Gastroesophageal sphincter (tissue), 4 donors: ENCODE results near the gene NKX1-2. TPM values are rescaled to one million over a fixed set of nuclear protein-coding genes. Genes with fewer than 3 reads are reported as not detected.
"Not testable (repeated sequence)": the region's sequence is repeated elsewhere in the genome, so short reads cannot be mapped to it uniquely, and the experiment has no call there.

Source experiments
- ATAC-seq: fragments of 150-250 bp; one replicate; pipeline ENCODE4 v1.9.1; 2016; ENCODE audit warnings: mild to moderate bottlenecking, moderate library complexity
- H3K27ac ChIP-seq, 4 donors: fragments of 200-600 bp; sonication (generic) in 3 of 4; 1 replicate in 3 of 4; 2 replicates in 1 of 4; pipeline ENCODE4 v1.5.1; 2016 to 2019
- H3K27me3 ChIP-seq: fragments of 200-600 bp; sonication (generic); one replicate; pipeline ENCODE4 v1.5.1; 2019
- H3K36me3 ChIP-seq, 2 donors: fragments of 200-600 bp; sonication (generic); one replicate each; pipeline ENCODE4 v1.5.1; 2019; ENCODE audit warnings: control low read depth in 1 of 2
- H3K4me1 ChIP-seq, 3 donors: fragments of 200-600 bp; sonication (generic); 1 replicate in 2 of 3; 2 replicates in 1 of 3; pipeline ENCODE4 v1.5.1; 2016 to 2019; ENCODE audit warnings: control low read depth in 2 of 3
- H3K4me3 ChIP-seq, 2 donors: fragments of 200-600 bp; sonication (generic); one replicate each; pipeline ENCODE4 v1.5.1; 2019; ENCODE audit warnings: mild to moderate bottlenecking in 1 of 2, moderate library complexity in 1 of 2
- H3K9me3 ChIP-seq, 3 donors: fragments of 200-600 bp; sonication (generic); one replicate each; pipeline ENCODE4 v1.5.1; 2017 to 2019; ENCODE audit warnings: control low read depth in 2 of 3
- EP300 ChIP-seq: sonication (generic); formaldehyde crosslinking; IDR thresholded peaks from one replicate; pipeline ENCODE4 v1.6.1; 2017; ENCODE audit warnings: antibody characterized with exemption, mild to moderate bottlenecking
- POLR2A ChIP-seq, 2 donors: fragments of 450-650 bp; IDR thresholded peaks; one replicate each; pipeline ENCODE4 v1.6.1; 2017; ENCODE audit warnings: antibody characterized with exemption in 2 of 2, mild to moderate bottlenecking in 2 of 2, moderate library complexity in 1 of 2
- POLR2AphosphoS5 ChIP-seq: sonication (generic); formaldehyde crosslinking; IDR thresholded peaks from one replicate; pipeline ENCODE4 v1.6.1; 2017; ENCODE audit warnings: antibody characterized with exemption
- WGBS, 2 donors: methylation state at CpG; one replicate each; pipeline ENCODE4 v1.1.5; 2018; ENCODE audit warnings: low coverage in 1 of 2; 5-methylcytosine and 5-hydroxymethylcytosine counted together
- total RNA-seq, 4 donors: library from RNA; depleted of rRNA; stranded (reverse); fragments of >200 nt; gene quantifications; one replicate each; pipeline ENCODE4 v1.1.0, GENCODE V29; 2016
- TF ChIP-seq, protein P1 (sequence below), 4 experiments: fragments of 200-600 bp in 2 of 4; fragments of 450-650 bp in 2 of 4; sonication (generic) in 1 of 4; IDR thresholded peaks; one replicate each; pipeline ENCODE4 v1.5.1; 2017 to 2019; ENCODE audit warnings: antibody characterized with exemption in 4 of 4, mild to moderate bottlenecking in 2 of 4, moderate library complexity in 2 of 4

The NKX1-2 gene
- total RNA-seq, 4 donors from 2014 or later = 0.12 TPM; not detected in 3

- ATAC-seq = no peak
These were observed 13.6 kb downstream of the NKX1-2 start for GRCh38 chr10:124436191-124436638.

DNA sequence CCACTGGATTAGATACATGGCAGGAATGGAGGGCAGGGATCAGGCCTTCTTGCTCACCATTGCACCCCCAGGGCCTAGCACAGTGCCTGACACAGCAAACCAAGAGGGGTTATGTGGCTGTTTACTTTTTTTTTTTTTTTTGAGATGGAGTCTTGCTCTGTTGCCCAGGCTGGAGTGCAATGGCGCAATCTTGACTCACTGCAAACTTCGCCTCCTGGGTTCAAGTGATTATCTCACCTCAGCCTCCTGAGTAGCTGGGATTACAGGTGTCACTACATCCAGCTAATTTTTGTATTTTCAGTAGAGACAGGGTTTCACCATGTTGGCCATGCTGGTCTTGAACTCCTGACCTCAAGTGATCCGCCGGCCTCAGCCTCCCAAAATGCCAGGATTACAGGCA lies 14.2 kb downstream of the NKX1-2 start:
- not testable (repeated sequence) for ATAC-seq, H3K4me3 ChIP-seq
- WGBS, 2 donors = 73 to 100% methylated on average over 2 of the region's 4 CpGs

More at GRCh38 chr10:124436191-124436638, 13.6 kb downstream of the NKX1-2 start:
- TF ChIP-seq, protein P1, sequence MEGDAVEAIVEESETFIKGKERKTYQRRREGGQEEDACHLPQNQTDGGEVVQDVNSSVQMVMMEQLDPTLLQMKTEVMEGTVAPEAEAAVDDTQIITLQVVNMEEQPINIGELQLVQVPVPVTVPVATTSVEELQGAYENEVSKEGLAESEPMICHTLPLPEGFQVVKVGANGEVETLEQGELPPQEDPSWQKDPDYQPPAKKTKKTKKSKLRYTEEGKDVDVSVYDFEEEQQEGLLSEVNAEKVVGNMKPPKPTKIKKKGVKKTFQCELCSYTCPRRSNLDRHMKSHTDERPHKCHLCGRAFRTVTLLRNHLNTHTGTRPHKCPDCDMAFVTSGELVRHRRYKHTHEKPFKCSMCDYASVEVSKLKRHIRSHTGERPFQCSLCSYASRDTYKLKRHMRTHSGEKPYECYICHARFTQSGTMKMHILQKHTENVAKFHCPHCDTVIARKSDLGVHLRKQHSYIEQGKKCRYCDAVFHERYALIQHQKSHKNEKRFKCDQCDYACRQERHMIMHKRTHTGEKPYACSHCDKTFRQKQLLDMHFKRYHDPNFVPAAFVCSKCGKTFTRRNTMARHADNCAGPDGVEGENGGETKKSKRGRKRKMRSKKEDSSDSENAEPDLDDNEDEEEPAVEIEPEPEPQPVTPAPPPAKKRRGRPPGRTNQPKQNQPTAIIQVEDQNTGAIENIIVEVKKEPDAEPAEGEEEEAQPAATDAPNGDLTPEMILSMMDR (IDR thresholded peaks at IDR 0.05) = no peak
- no peak for TF ChIP-seq POLR2AphosphoS5
- TF ChIP-seq EP300 = no peak
- no peak for TF ChIP-seq POLR2A (IDR thresholded peaks at IDR 0.05)
- Histone ChIP-seq H3K36me3 (no peaks in the 10 kb centered on the region), H3K4me3 (no peak overlapping the region), H3K4me1 (peaks cover 0 to 9% (median 0%) of the 10 kb centered on the region in 3 donors), H3K9me3 (no peaks in the 10 kb centered on the region), H3K27ac (no peak overlapping the region), H3K27me3 (no peaks in the 10 kb centered on the region)
- 75 to 83% methylated on average over 3 to 8 of the region's 8 CpGs for WGBS, 2 donors

DNA sequence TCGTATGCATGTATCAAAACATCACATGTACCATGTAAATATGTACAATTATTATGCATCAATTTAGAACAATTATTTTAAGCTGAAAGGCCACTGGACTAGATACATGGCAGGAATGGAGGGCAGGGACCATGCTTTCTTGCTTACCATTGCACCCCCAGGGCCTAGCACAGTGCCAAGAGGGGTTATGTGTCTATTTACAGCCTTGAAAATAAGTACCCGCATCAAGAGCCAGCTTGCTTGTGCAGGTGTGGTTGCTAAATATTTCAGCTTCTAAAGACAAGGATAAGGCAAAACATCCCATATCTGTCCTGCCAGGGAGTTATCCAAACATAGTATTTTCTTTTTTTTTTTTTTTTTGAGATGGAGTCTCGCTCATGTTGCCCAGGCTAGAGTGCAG lies 16.4 kb downstream of the NKX1-2 start:
- 75 to 82% methylated on average over 2 to 3 of the region's 3 CpGs for WGBS, 2 donors
- Histone ChIP-seq H3K4me1 (peaks cover 0 to 9% (median 0%) of the 10 kb centered on the region in 3 donors), H3K4me3 (no peak overlapping the region), H3K27me3 (peaks cover 4% of the 10 kb centered on the region), H3K9me3 (no peaks in the 10 kb centered on the region), H3K36me3 (no peaks in the 10 kb centered on the region), H3K27ac (no peak overlapping the region)
- ATAC-seq = no peak
- TF ChIP-seq, protein P1 (IDR thresholded peaks at IDR 0.05) = no peak
- TF ChIP-seq POLR2A (IDR thresholded peaks at IDR 0.05) = no peak
- no peak for TF ChIP-seq EP300
- no peak for TF ChIP-seq POLR2AphosphoS5

More for the DNA sequence above, 14.2 kb downstream of the NKX1-2 start:
- not testable (repeated sequence) for H3K27me3 ChIP-seq, H3K4me1 ChIP-seq, H3K36me3 ChIP-seq, H3K9me3 ChIP-seq, H3K27ac ChIP-seq

GRCh38 chr10:124430077-124430476 lies 19.8 kb downstream of the NKX1-2 start:
- TF ChIP-seq EP300 = no peak
- TF ChIP-seq, protein P1 (IDR thresholded peaks at IDR 0.05) = no peak
- no peak for TF ChIP-seq POLR2A (IDR thresholded peaks at IDR 0.05)
- no peak for TF ChIP-seq POLR2AphosphoS5
- no peaks in the 10 kb centered on the region for H3K9me3 ChIP-seq
- no peak for ATAC-seq
- no peak overlapping the region for H3K4me3 ChIP-seq
- H3K4me1 ChIP-seq = peaks cover 0 to 9% (median 0%) of the 10 kb centered on the region in 3 donors
- 90 to 93% methylated on average over 3 to 4 of the region's 4 CpGs for WGBS, 2 donors
- H3K36me3 ChIP-seq = no peaks in the 10 kb centered on the region
- peaks cover 20% of the 10 kb centered on the region for H3K27me3 ChIP-seq
- no peak overlapping the region for H3K27ac ChIP-seq

- TF ChIP-seq EP300 = no peak
- no peak for TF ChIP-seq POLR2A (IDR thresholded peaks at IDR 0.05)
- TF ChIP-seq, protein P1 (IDR thresholded peaks at IDR 0.05) = no peak
- no peak for TF ChIP-seq POLR2AphosphoS5
- H3K27ac ChIP-seq = no peak overlapping the region
- peaks cover 0 to 4% (median 0%) of the 10 kb centered on the region in 3 donors for H3K4me1 ChIP-seq
- no peak for ATAC-seq
- H3K4me3 ChIP-seq = no peak overlapping the region
- peaks cover 20% of the 10 kb centered on the region for H3K27me3 ChIP-seq
- H3K36me3 ChIP-seq = no peaks in the 10 kb centered on the region
- WGBS, 2 donors = 66 to 72% methylated on average over 3 of the region's 5 CpGs
- no peaks in the 10 kb centered on the region for H3K9me3 ChIP-seq
These were observed 20.3 kb downstream of the NKX1-2 start for GRCh38 chr10:124429576-124429975.
